ENCODE measurements around the gene ZBP1.

DNA sequence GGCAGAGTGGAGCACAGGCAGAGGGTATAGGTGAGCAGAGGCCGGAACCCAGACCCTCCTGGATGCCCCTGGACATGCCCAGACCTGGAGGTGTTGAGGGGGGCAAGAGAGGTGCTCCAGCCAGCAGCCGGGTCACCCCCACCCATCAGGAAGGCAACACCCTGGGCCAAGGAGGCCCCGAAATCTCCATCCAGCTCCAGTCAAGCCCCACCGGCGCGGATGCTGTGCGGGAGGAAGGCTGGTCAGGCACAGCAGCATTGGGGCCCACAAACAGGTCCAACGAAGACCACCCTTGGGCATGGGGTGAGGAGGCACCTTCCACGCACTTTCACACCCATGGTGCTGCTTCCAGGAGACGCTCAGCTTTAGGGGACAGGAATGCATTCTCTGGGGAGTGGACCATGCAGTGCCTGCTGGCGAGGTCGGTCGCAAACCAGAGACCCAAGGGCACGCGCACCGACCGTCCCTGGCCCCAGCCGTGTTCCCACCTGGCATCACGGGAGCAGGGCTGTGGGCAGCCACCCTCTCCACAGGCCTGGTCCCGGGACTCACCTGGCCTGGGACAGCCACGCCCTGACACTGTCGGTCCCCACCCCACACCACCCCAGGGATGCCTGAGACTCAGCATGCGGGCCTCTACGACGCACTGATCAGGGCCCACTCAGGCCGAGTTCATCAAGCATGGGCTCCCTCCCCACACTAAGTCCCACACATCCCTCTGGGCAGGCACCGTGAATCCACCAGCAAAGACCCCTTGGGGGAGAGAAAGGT lies 43.6 kb upstream of the ZBP1 start:
- TF ChIP-seq, protein P1, sequence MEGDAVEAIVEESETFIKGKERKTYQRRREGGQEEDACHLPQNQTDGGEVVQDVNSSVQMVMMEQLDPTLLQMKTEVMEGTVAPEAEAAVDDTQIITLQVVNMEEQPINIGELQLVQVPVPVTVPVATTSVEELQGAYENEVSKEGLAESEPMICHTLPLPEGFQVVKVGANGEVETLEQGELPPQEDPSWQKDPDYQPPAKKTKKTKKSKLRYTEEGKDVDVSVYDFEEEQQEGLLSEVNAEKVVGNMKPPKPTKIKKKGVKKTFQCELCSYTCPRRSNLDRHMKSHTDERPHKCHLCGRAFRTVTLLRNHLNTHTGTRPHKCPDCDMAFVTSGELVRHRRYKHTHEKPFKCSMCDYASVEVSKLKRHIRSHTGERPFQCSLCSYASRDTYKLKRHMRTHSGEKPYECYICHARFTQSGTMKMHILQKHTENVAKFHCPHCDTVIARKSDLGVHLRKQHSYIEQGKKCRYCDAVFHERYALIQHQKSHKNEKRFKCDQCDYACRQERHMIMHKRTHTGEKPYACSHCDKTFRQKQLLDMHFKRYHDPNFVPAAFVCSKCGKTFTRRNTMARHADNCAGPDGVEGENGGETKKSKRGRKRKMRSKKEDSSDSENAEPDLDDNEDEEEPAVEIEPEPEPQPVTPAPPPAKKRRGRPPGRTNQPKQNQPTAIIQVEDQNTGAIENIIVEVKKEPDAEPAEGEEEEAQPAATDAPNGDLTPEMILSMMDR (IDR thresholded peaks at IDR 0.05; ENCODE audit: low read depth, low read length): no peak
- no peak for TF ChIP-seq EZH2phosphoT487 (IDR thresholded peaks at IDR 0.05; ENCODE audit: low read depth)
